AG09319 (cell line): ENCODE results near the gene GABBR2.

Experiments used
- DNase-seq: peaks from one replicate; pipeline ENCODE4 v3.0.0-alpha.2; 2010; ENCODE audit warnings: low read depth; ENCODE audit errors: extremely low read depth
- CTCF ChIP-seq: IDR thresholded peaks from 2 replicates; pipeline ENCODE4 v1.5.1; 2011; ENCODE audit warnings: low read depth, mild to moderate bottlenecking, inconsistent platforms, low read length, moderate library complexity

Gene GABBR2

GRCh38 chr9:98332405-98332831 is 376.3 kb downstream of the GABBR2 start:
- no peak for TF ChIP-seq CTCF
- DNase-seq: no peak

- TF ChIP-seq CTCF: no peak
- no peak for DNase-seq
Measured at GRCh38 chr9:98331536-98332259, 377.0 kb downstream of the GABBR2 start.

- TF ChIP-seq CTCF: no peak
- DNase-seq: peak; percentile 73
Measured at GRCh38 chr9:98330831-98331230, 377.9 kb downstream of the GABBR2 start.

- no peak for DNase-seq
- TF ChIP-seq CTCF: no peak
Measured at GRCh38 chr9:98329904-98330303, 378.8 kb downstream of the GABBR2 start.

- TF ChIP-seq CTCF: no peak
- no peak for DNase-seq
Measured at GRCh38 chr9:98329281-98329680, 379.5 kb downstream of the GABBR2 start.

- no peak for TF ChIP-seq CTCF
- no peak for DNase-seq
Measured at GRCh38 chr9:98328770-98329169, 380.0 kb downstream of the GABBR2 start.

- TF ChIP-seq CTCF: no peak
- no peak for DNase-seq
Measured at GRCh38 chr9:98328141-98328540, 380.6 kb downstream of the GABBR2 start.
